ENCODE data around the gene TXNDC5. TPM values are rescaled to one million over a fixed set of nuclear protein-coding genes. Genes with fewer than 3 reads are reported as not detected.

The TXNDC5 gene
- polyA plus RNA-seq, 1 experiment, result 253 TPM

GRCh38 chr6:7916959-7917358 lies 6.4 kb upstream of the TXNDC5 start:
- CTCF ChIA-PET, result interaction anchor here (0.6 kb wide), 1 partner anchor 89 kb away, joined by 3 read pairs; no protein-coding TSS in a partner anchor
- no peak for TF ChIP-seq CTCF (IDR thresholded peaks at IDR 0.05; ENCODE audit: insufficient read depth, low read depth, low read length)
- POLR2A ChIA-PET, result interaction anchor here (0.6 kb wide), 1 partner anchor 604 kb away, joined by 4 read pairs; no protein-coding TSS in a partner anchor

GRCh38 chr6:7914991-7915789 lies 4.6 kb upstream of the TXNDC5 start:
- POLR2A ChIA-PET, result no interaction called here
- H3K27me3 ChIP-seq (ENCODE audit: control insufficient read depth, insufficient read depth, low read length), result peaks cover 4% of the 10 kb centered on the region; the same call in 1 of the 2 replicates
- CTCF ChIA-PET, result interaction anchor here (0.9 kb wide), 1 partner anchor 11 kb away, joined by 3 read pairs; no protein-coding TSS in a partner anchor
- no peak for TF ChIP-seq CTCF (IDR thresholded peaks at IDR 0.05; ENCODE audit: insufficient read depth, low read depth, low read length)
- H3K36me3 ChIP-seq (ENCODE audit: control insufficient read depth, insufficient read depth, low read length), result no peaks in the 10 kb centered on the region
- H3K4me3 ChIP-seq (ENCODE audit: low read depth, low read length), result no peak overlapping the region
- DNase-seq (ENCODE audit: low read depth), result no peak

More at GRCh38 chr6:7916959-7917358, 6.4 kb upstream of the TXNDC5 start:
- Histone ChIP-seq H3K27me3 (ENCODE audit: control insufficient read depth, insufficient read depth, low read length) (peaks cover 4% of the 10 kb centered on the region; the same call in 1 of the 2 replicates), H3K36me3 (ENCODE audit: control insufficient read depth, insufficient read depth, low read length) (no peaks in the 10 kb centered on the region), H3K4me3 (ENCODE audit: low read depth, low read length) (no peak overlapping the region)
- no peak for DNase-seq (ENCODE audit: low read depth)

GRCh38 chr6:7914311-7914710 lies 3.7 kb upstream of the TXNDC5 start:
- ChIA-PET POLR2A (interaction anchor here (0.6 kb wide), 2 partner anchors 85 to 92 kb away, joined by 3 to 4 read pairs; no protein-coding TSS in a partner anchor), CTCF (interaction anchor here (1.5 kb wide), 1 partner anchor 24 kb away, joined by 3 read pairs; no protein-coding TSS in a partner anchor)
- TF ChIP-seq CTCF (IDR thresholded peaks at IDR 0.05; ENCODE audit: insufficient read depth, low read depth, low read length), result no peak
- Histone ChIP-seq H3K4me3 (ENCODE audit: low read depth, low read length) (no peak overlapping the region), H3K27me3 (ENCODE audit: control insufficient read depth, insufficient read depth, low read length) (peaks cover 4% of the 10 kb centered on the region; the same call in 1 of the 2 replicates), H3K36me3 (ENCODE audit: control insufficient read depth, insufficient read depth, low read length) (no peaks in the 10 kb centered on the region)
- no peak for DNase-seq (ENCODE audit: low read depth)

GRCh38 chr6:7912736-7913517 lies 2.3 kb upstream of the TXNDC5 start:
- Histone ChIP-seq H3K4me3 (ENCODE audit: low read depth, low read length) (no peak overlapping the region), H3K36me3 (ENCODE audit: control insufficient read depth, insufficient read depth, low read length) (no peaks in the 10 kb centered on the region), H3K27me3 (ENCODE audit: control insufficient read depth, insufficient read depth, low read length) (peaks cover 4% of the 10 kb centered on the region; the same call in 1 of the 2 replicates)
- ChIA-PET POLR2A (no interaction called here), CTCF (interaction anchor here (0.6 to 2.1 kb wide), 3 partner anchors 26 to 242 kb away, joined by 3 to 9 read pairs (median 3); no protein-coding TSS in a partner anchor)
- TF ChIP-seq CTCF (IDR thresholded peaks at IDR 0.05; ENCODE audit: insufficient read depth, low read depth, low read length), result no peak
- no peak for DNase-seq (ENCODE audit: low read depth)

Measured in BJ (cell line).